Measurements from ENCODE around the gene HDAC4.

HDAC4 gene

GRCh38 chr2:239006622-239007285 lies 394.1 kb downstream of the HDAC4 start:
- no peak for DNase-seq (ENCODE audit: low read depth)

GRCh38 chr2:239005586-239005985 lies 395.2 kb downstream of the HDAC4 start:
- no peak for DNase-seq (ENCODE audit: low read depth)

DNA sequence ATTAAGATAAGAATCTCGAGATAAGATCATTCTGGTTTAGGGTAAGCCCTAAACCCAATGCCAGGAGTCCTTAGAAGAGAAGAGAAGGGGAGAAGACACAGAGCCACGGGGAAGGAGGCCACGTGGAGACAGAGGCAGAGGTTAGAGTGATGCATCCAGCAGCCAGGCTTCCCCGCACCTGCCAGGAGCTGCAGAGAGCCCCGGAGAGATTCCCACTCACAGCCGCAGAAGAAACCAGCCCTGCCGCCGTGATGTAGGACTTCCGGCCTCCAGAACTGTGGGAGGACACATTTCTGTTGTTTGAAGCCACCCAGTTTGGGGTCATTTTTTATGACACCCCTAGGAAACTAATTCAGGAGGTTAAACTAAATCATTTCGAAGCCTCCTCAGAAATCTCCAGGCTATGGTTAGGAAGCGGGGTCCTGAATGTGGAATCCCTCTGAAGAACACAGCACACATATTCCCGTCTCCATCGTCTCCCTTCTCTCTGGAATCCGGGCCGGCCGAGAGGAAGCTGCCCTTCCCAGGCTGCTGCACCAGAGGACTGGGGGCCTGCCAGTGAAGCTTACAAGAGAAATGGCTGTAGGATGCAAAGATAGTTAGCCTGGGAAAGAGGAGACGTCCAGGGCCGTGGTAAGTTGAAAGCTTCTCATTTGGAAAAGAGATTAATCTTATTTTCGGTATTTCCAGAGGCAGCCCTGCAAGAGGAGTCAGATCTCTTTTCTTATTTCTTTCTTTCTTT lies 396.4 kb downstream of the HDAC4 start:
- no peak for DNase-seq (ENCODE audit: low read depth)

DNA sequence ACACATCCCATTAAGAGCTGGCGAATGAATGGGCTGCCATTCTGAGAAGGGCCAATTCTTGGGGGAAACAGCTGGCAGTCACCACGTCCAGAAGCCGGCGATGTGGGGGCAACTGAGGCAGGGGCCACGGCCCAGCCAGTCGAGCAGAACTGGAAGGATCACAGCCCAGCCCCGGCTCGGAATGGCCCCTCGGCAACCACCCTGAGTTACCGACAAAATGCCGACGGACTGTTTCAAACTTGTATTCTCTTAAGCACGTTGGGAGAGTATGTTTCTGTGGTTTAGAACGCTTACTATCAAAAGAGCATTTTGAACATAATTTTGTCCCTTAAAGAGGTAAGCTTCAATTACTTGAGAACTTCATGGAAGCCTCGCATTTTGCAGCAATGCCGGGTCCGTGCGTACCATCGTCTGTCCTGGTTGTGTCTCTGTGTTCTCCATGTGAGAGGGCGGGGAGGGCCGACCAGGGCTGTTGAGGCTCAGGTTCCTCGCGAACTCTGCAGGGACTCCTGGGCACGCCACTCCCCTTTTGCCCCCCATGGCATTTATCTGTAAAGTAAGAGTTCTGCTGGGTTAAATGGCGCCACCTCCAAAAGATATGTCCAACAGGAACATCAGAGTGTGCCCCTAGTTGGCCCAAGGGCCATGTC lies 397.1 kb downstream of the HDAC4 start:
- DNase-seq (ENCODE audit: low read depth), result no peak

- no peak for DNase-seq (ENCODE audit: low read depth)
Measured at GRCh38 chr2:239002954-239003623, 397.7 kb downstream of the HDAC4 start.

DNA sequence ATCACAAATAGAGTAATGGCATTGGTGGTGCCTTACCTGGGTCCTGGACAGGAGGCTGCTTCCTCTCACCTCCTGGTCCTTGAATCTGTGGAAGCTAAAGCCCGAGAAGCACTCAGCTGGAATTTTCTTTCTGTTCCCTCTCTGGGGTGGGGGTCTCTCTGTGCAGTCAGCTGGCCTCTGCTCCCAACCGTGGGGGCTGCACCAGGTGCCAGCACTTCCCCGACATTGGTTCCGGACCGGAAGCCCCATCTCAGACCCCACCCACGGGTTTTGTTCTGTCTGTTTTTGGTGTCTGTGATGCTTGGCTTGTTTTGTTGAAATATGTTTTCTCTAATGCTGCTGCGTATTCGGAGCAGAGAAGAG lies 398.2 kb downstream of the HDAC4 start:
- DNase-seq (ENCODE audit: low read depth), result no peak

GRCh38 chr2:239001794-239002193 lies 399.0 kb downstream of the HDAC4 start:
- DNase-seq (ENCODE audit: low read depth), result no peak

- DNase-seq (ENCODE audit: low read depth), result no peak
Measured at GRCh38 chr2:239000500-239001073, 400.2 kb downstream of the HDAC4 start.

- DNase-seq (ENCODE audit: low read depth), result no peak
Measured at GRCh38 chr2:239000089-239000488, 400.7 kb downstream of the HDAC4 start.

GRCh38 chr2:238999291-238999741 lies 401.5 kb downstream of the HDAC4 start:
- no peak for DNase-seq (ENCODE audit: low read depth)

DNA sequence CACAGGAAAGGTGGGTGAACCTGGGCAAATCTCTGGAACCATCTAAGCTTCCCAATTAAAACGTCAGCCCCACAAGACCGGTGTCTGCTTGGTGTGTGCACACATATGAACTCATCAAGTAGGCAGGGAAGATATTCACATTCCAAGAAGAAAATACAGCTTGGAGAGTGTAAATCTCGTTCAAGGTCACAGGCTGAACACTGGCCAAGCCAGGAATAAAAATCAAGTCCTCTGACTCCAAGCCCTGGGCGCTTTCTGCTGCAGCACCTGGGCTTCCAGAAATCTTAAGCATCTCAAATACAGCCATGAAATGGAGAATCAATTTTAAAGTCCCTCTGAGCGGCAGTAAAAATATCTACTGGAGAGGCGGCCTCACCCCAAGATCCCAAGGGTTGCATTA lies 402.0 kb downstream of the HDAC4 start:
- no peak for DNase-seq (ENCODE audit: low read depth)

Data from stimulated activated CD8-positive, alpha-beta memory T cell treated with anti-CD3 and anti-CD28 coated beads, Interleukin-12 subunit alpha, Interleukin-12 subunit beta, amount 100 ng/mL, for 4 hours (primary cell).